GM12878 (cell line): ENCODE measurements around the gene PPP2R5D. TPM values are rescaled to one million over a fixed set of nuclear protein-coding genes. Genes with fewer than 3 reads are reported as not detected.

ENCODE experiments used
- ATF3 ChIP-seq: IDR thresholded peaks from 2 replicates; pipeline ENCODE4 v1.6.1; 2011; ENCODE audit warnings: low read depth, mild to moderate bottlenecking, low read length, moderate library complexity, borderline replicate concordance; ENCODE audit errors: extremely low read depth
- BCLAF1 ChIP-seq: fragments of 450-650 bp; IDR thresholded peaks from 2 replicates; pipeline ENCODE4 v1.6.1; 2017; ENCODE audit warnings: antibody characterized with exemption, mild to moderate bottlenecking, moderate library complexity
- HSF1 ChIP-seq: fragments of 150-350 bp; IDR thresholded peaks from 2 replicates; pipeline ENCODE4 v1.6.1; 2014; ENCODE audit warnings: mild to moderate bottlenecking, low read depth, low read length
- RB1 ChIP-seq: fragments of 450-650 bp; formaldehyde crosslinking; IDR thresholded peaks from 2 replicates; pipeline ENCODE4 v1.6.1; 2017; ENCODE audit warnings: mild to moderate bottlenecking, borderline replicate concordance
- YY1 ChIP-seq: IDR thresholded peaks from 2 replicates; pipeline ENCODE4 v1.6.1; 2011; ENCODE audit warnings: low read depth, mild to moderate bottlenecking, low read length
- ZBTB11 ChIP-seq: fragments of 450-650 bp; formaldehyde crosslinking; IDR thresholded peaks from 2 replicates; pipeline ENCODE4 v1.5.0; 2022; ENCODE audit warnings: mild to moderate bottlenecking, missing genetic modification characterization
- polyA plus RNA-seq, 11 experiments: library from polyadenylated mRNA; depleted of rRNA in 4 of 11; unstranded in 6 of 11; stranded (reverse) in 5 of 11; fragments of >200 nt; fragmentation: Nextera tagmentation in 4 of 11; fragmentation: Illumina TruSeq in 1 of 11; extraction: Ambion mirVana in 4 of 11; extraction: Trizol in 1 of 11; gene quantifications; 1 replicate in 1 of 11; 2 replicates in 10 of 11; pipeline versions ENCODE4 v1.2.1 to v1.2.3, GENCODE V29; 2011 to 2016; ENCODE audit warnings: inconsistent platforms in 2 of 11, missing spikeins in 2 of 11, low read depth in 1 of 11
- total RNA-seq, 4 experiments: library from RNA; depleted of rRNA in 3 of 4; stranded (reverse); fragments of >200 nt in 3 of 4; fragmentation: Illumina TruSeq in 1 of 4; extraction: Trizol in 1 of 4; gene quantifications; 2 replicates each; pipeline versions ENCODE4 v1.2.1 to v1.2.3, GENCODE V29; 2013 to 2021

The PPP2R5D gene
- total and polyA plus RNA-seq, 10 of the 15 experiments (the other 5 are each of a cell fraction or from before 2014, with no cell fraction given) = 1.5 to 59.0 (median 32.0) TPM

- TF ChIP-seq ATF3 (no peak), HSF1 (no peak), BCLAF1 (no peak), ZBTB11 (CRISPR knock-in tag) (no peak), RB1 (no peak), YY1 (no peak)
Measured at GRCh38 chr6:43052225-43052841, 68.0 kb downstream of the PPP2R5D start (continued).
